DND-41 (cell line): ENCODE results near the gene PCK2.

Source experiments
- ATAC-seq: fragments of 200-7000 bp; cut with Tn5 transposase; 3 replicates; pipeline ENCODE4 v1.9.1; 2021; ENCODE audit warnings: low read depth; ENCODE audit not compliant: insufficient read depth
- DNase-seq: peaks from one replicate; pipeline ENCODE4 v3.0.0-alpha.2; 2020
- H2AFZ ChIP-seq: 2 replicates; pipeline ENCODE4 v1.6.0; 2012; ENCODE audit warnings: low read depth, low read length
- H3K27ac ChIP-seq: 2 replicates; pipeline ENCODE4 v1.5.1; 2012; ENCODE audit warnings: low read length, inconsistent platforms
- H3K27me3 ChIP-seq: fragments of 200-600 bp; sonication (generic); 2 replicates; pipeline ENCODE4 v1.6.0; 2012; ENCODE audit warnings: low read length, mild to moderate bottlenecking, inconsistent platforms; ENCODE audit not compliant: insufficient read depth, poor library complexity
- H3K36me3 ChIP-seq: 2 replicates; pipeline ENCODE4 v1.5.1; 2012; ENCODE audit warnings: low read length, inconsistent platforms; ENCODE audit not compliant: insufficient read depth
- H3K4me1 ChIP-seq: 2 replicates; pipeline ENCODE4 v1.5.1; 2012; ENCODE audit warnings: mild to moderate bottlenecking, low read length; ENCODE audit not compliant: insufficient read depth
- H3K4me2 ChIP-seq: 2 replicates; pipeline ENCODE4 v1.6.0; 2012; ENCODE audit warnings: mild to moderate bottlenecking, moderate library complexity, low read length, inconsistent platforms; ENCODE audit not compliant: insufficient read depth
- H3K4me3 ChIP-seq, 2 experiments: fragments of 200-600 bp in 1 of 2; shearing (Covaris generic) in 1 of 2; 2 replicates each; pipeline ENCODE4 v1.5.1; 2012 to 2016; ENCODE audit warnings: inconsistent platforms in 2 of 2, low read length in 2 of 2, mild to moderate bottlenecking in 2 of 2, low read depth in 1 of 2, moderate library complexity in 1 of 2
- H3K79me2 ChIP-seq: 2 replicates; pipeline ENCODE4 v1.6.0; 2012; ENCODE audit warnings: low read length, inconsistent platforms; ENCODE audit not compliant: insufficient read depth
- H3K9ac ChIP-seq: 2 replicates; pipeline ENCODE4 v1.6.0; 2012; ENCODE audit warnings: low read depth, mild to moderate bottlenecking, inconsistent platforms, low read length, moderate library complexity
- H3K9me3 ChIP-seq: 2 replicates; pipeline ENCODE4 v1.5.1; 2012; ENCODE audit warnings: low read length, moderate library complexity, mild to moderate bottlenecking, inconsistent platforms; ENCODE audit not compliant: insufficient read depth, severe bottlenecking
- H4K20me1 ChIP-seq: 2 replicates; pipeline ENCODE4 v1.6.0; 2012; ENCODE audit warnings: low read length; ENCODE audit not compliant: insufficient read depth
- CTCF ChIP-seq: IDR thresholded peaks from 2 replicates; pipeline ENCODE4 v1.5.1; 2012; ENCODE audit warnings: borderline replicate concordance, low read length, moderate library complexity, mild to moderate bottlenecking; ENCODE audit not compliant: poor library complexity, severe bottlenecking; ENCODE audit errors: extremely low read depth
- EZH2 ChIP-seq: IDR thresholded peaks from 3 replicates; pipeline ENCODE4 v1.6.1; 2012; ENCODE audit warnings: borderline replicate concordance, low read depth, mild to moderate bottlenecking, moderate library complexity, low read length, inconsistent platforms; ENCODE audit not compliant: severe bottlenecking

The PCK2 gene

GRCh38 chr14:24051789-24052655, 42.1 kb upstream of the PCK2 start, which contains the start of gene CARMIL3:
Gene CARMIL3 (plus strand): TSS chr14:24052009. CDS start chr14:24052154, 145 bp downstream.
- ATAC-seq (peak; percentile 83), DNase-seq (peak; percentile 73)
- H3K4me1 ChIP-seq: peaks cover 26% of the 10 kb centered on the region
- H3K36me3 ChIP-seq: no peaks in the 10 kb centered on the region
- peak within 1 kb of the TSS; percentile 54 for H3K27ac ChIP-seq
- H2AFZ ChIP-seq: peak within 1 kb of the TSS; percentile 80
- no peaks in the 10 kb centered on the region for H3K27me3 ChIP-seq
- no peaks in the 10 kb centered on the region for H3K79me2 ChIP-seq
- TF ChIP-seq CTCF (no peak), EZH2 (no peak)
- peak within 1 kb of the TSS; percentile 76 for H3K9ac ChIP-seq
- peak within 1 kb of the TSS; percentile 78 for H3K4me2 ChIP-seq
- H3K9me3 ChIP-seq: no peaks in the 10 kb centered on the region
- 0 out of 2 replicates have a peak, but pooled peaks cover 2% of the 10 kb centered on the region for H4K20me1 ChIP-seq
- H3K4me3 ChIP-seq: peak within 1 kb of the TSS; percentile 34 to 62; a peak in 3 of 4 replicates

- H3K9ac ChIP-seq: peak overlapping the region; percentile 76
- peak overlapping the region; percentile 34 to 62; a peak in 3 of 4 replicates for H3K4me3 ChIP-seq
- TF ChIP-seq CTCF (no peak), EZH2 (no peak)
- H3K4me2 ChIP-seq: peak overlapping the region; percentile 78
- ATAC-seq: no peak
- H3K9me3 ChIP-seq: no peaks in the 10 kb centered on the region
- peaks cover 26% of the 10 kb centered on the region for H3K4me1 ChIP-seq
- H4K20me1 ChIP-seq: 0 out of 2 replicates have a peak, but pooled peaks cover 2% of the 10 kb centered on the region
- no peaks in the 10 kb centered on the region for H3K27me3 ChIP-seq
- no peaks in the 10 kb centered on the region for H3K79me2 ChIP-seq
- H2AFZ ChIP-seq: peak overlapping the region; percentile 80; the same call in 1 of the 2 replicates
- no peak for DNase-seq
- H3K36me3 ChIP-seq: no peaks in the 10 kb centered on the region
- H3K27ac ChIP-seq: no peak overlapping the region
Observed at GRCh38 chr14:24052656-24053547, 41.2 kb upstream of the PCK2 start.

DNA sequence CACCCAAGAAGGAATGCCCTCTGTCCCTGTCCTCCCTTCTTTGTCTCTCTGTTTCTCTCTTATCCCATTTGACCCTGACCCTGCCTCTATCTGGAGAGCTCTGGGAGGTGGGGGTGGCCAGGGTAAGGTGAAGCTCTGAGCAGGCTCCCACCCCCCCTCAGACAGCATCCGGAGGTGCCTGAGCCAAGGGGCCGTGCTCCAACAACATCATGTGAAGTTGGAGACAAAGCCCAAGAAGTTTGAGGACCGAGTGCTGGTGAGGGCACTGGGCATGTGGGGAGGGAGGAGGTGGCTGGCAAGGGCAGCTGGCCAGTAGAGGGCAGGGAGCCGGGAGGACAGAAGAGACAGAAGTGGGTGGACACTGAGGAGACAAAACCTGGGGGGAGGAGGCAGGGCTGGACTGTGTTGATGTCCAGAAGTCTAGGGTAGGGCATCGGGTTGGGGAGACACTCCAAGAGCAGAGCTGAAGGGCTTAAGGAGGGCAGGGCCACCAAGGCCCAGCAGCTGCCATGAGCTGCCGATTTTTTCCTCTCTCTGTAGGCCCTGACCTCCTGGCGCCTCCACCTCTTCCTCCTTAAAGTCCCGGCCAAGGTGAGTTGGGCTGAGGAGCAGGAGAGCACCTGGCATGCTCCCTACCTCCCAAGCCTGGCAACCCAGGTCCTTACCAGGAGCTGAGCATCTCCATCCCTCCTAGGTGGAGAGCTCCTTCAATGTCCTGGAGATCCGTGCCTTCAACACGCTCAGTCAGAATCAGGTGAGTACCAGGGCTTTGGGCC, 40.4 kb upstream of the PCK2 start:
- Histone ChIP-seq H2AFZ (no peak overlapping the region), H3K4me3 (no peak overlapping the region), H3K9me3 (no peaks in the 10 kb centered on the region), H3K36me3 (no peaks in the 10 kb centered on the region), H3K79me2 (no peaks in the 10 kb centered on the region), H3K9ac (no peak overlapping the region), H3K4me2 (no peak overlapping the region), H3K27ac (no peak overlapping the region), H3K27me3 (no peaks in the 10 kb centered on the region), H4K20me1 (0 out of 2 replicates have a peak, but pooled peaks cover 2% of the 10 kb centered on the region), H3K4me1 (peaks cover 26% of the 10 kb centered on the region)
- ATAC-seq (no peak), DNase-seq (no peak)
- TF ChIP-seq CTCF (no peak), EZH2 (no peak)
